OCI-LY7 (cell line): ENCODE results near the gene ENG. TPM values are rescaled to one million over a fixed set of nuclear protein-coding genes. Genes with fewer than 3 reads are reported as not detected.

ENCODE experiments used
- BruUV-seq: library from RNA; stranded (reverse); fragments of 400-500 nt; replicated peaks from 2 replicates; lab custom pipeline; 2021; lab: Mats Ljungman, UMichigan
- CTCF ChIA-PET: fragments of 300-600 bp; sonication (Branson Sonifier 250); formaldehyde crosslinking; loops from one replicate; lab custom pipeline; 2022; ENCODE audit warnings: antibody characterized with exemption; ENCODE audit not compliant: unreplicated experiment; lab: Charles Lee
- POLR2A ChIA-PET: fragments of 300-600 bp; sonication (Branson Sonifier 250); formaldehyde crosslinking; loops from one replicate; lab custom pipeline; 2022; ENCODE audit warnings: antibody characterized with exemption; lab: Charles Lee
- DNase-seq: peaks from one replicate; pipeline ENCODE4 v3.0.0-alpha.2; 2015; ENCODE audit warnings: low spot score
- H2AFZ ChIP-seq: fragments of 200-600 bp; sonication (generic), shearing (Covaris generic); 2 replicates; pipeline ENCODE4 v1.6.1; 2014; ENCODE audit warnings: mild to moderate bottlenecking, antibody characterized with exemption, low read length, moderate library complexity
- H3K27ac ChIP-seq: fragments of 200-600 bp; sonication (generic); 2 replicates; pipeline ENCODE4 v1.5.1; 2014; ENCODE audit warnings: mixed run types, low read depth, mild to moderate bottlenecking, moderate library complexity, low read length, inconsistent platforms; ENCODE audit not compliant: poor library complexity, severe bottlenecking
- H3K36me3 ChIP-seq: fragments of 200-600 bp; sonication (generic); 2 replicates; pipeline ENCODE4 v1.6.1; 2014; ENCODE audit warnings: mild to moderate bottlenecking, antibody characterized with exemption, low read length, moderate library complexity, mixed read lengths; ENCODE audit not compliant: insufficient read depth
- H3K4me1 ChIP-seq: fragments of 200-600 bp; sonication (generic); 2 replicates; pipeline ENCODE4 v1.5.1; 2014; ENCODE audit warnings: mild to moderate bottlenecking, low read length; ENCODE audit not compliant: insufficient read depth, poor library complexity, severe bottlenecking
- H3K4me2 ChIP-seq: fragments of 200-600 bp; sonication (generic); 2 replicates; pipeline ENCODE4 v1.6.1; 2014; ENCODE audit warnings: mild to moderate bottlenecking, low read length
- H3K4me3 ChIP-seq: fragments of 200-600 bp; sonication (generic); 2 replicates; pipeline ENCODE4 v1.5.1; 2014; ENCODE audit warnings: mild to moderate bottlenecking, low read depth, low read length; ENCODE audit not compliant: poor library complexity, severe bottlenecking
- H3K79me2 ChIP-seq: fragments of 200-600 bp; sonication (generic); 2 replicates; pipeline ENCODE4 v1.6.1; 2016; ENCODE audit warnings: low read depth, mild to moderate bottlenecking, low read length, moderate library complexity, mixed read lengths; ENCODE audit not compliant: insufficient read depth
- H3K9me2 ChIP-seq: fragments of 200-600 bp; sonication (generic); 2 replicates; pipeline ENCODE4 v1.6.1; 2016; ENCODE audit warnings: mild to moderate bottlenecking, low read length, mixed read lengths; ENCODE audit not compliant: insufficient read depth
- H3K9me3 ChIP-seq: fragments of 200-600 bp; sonication (generic); 2 replicates; pipeline ENCODE4 v1.6.1; 2014; ENCODE audit warnings: mild to moderate bottlenecking, mixed run types, low read length, mixed read lengths
- H4K20me1 ChIP-seq: fragments of 200-600 bp; sonication (generic); 2 replicates; pipeline ENCODE4 v1.6.1; 2014; ENCODE audit warnings: mild to moderate bottlenecking, antibody characterized with exemption, low read length, moderate library complexity, mixed read lengths; ENCODE audit not compliant: insufficient read depth
- CTCF ChIP-seq: fragments of 200-600 bp; sonication (generic); conservative IDR thresholded peaks from 2 replicates; pipeline ENCODE4 v1.5.1; 2014; ENCODE audit warnings: mild to moderate bottlenecking, antibody characterized with exemption, low read length, moderate library complexity, mixed read lengths
- EZH2phosphoT487 ChIP-seq: fragments of 200-600 bp; sonication (generic); IDR thresholded peaks from 2 replicates; pipeline ENCODE4 v1.6.1; 2018; ENCODE audit warnings: low read depth, borderline replicate concordance, mild to moderate bottlenecking, mixed run types, antibody characterized with exemption, low read length, moderate library complexity, mixed read lengths
- intact Hi-C: fragments of 100-400 bp; cut with micrococcal nuclease; formaldehyde crosslinking; loops from one replicate; pipeline ENCODE4 v1.10.0; 2022; ENCODE audit not compliant: unreplicated experiment
- total RNA-seq, 2 experiments: library from RNA; depleted of rRNA in 1 of 2; stranded (reverse); fragments of >200 nt in 1 of 2; shearing (Covaris generic) in 1 of 2; gene quantifications; 2 replicates each; pipeline ENCODE4 v1.2.3, GENCODE V29; 2014 to 2022

Gene ENG
- total RNA-seq, 2 experiments from 2014 or later, result not detected

GRCh38 chr9:127847833-127848755 lies 6.4 kb downstream of the ENG start:
- no TSS peak for BruUV-seq
- Histone ChIP-seq H3K9me3 (peaks cover 11% of the 10 kb centered on the region; the same call in 1 of the 2 replicates), H3K36me3 (no peaks in the 10 kb centered on the region), H3K27ac (no peak overlapping the region), H3K4me3 (no peak overlapping the region), H2AFZ (no peak overlapping the region), H3K9me2 (no peaks in the 10 kb centered on the region), H3K4me1 (no peaks in the 10 kb centered on the region), H4K20me1 (no peaks in the 10 kb centered on the region), H3K79me2 (no peaks in the 10 kb centered on the region), H3K4me2 (no peak overlapping the region)
- intact Hi-C loops, result no loop called here
- TF ChIP-seq EZH2phosphoT487 (no peak), CTCF (no peak)
- no peak for DNase-seq
- POLR2A ChIA-PET, result no interaction called here
- CTCF ChIA-PET, result interaction anchor here (0.5 kb wide), 1 partner anchor 252 kb away, joined by 8 read pairs; no protein-coding TSS in a partner anchor

- Histone ChIP-seq H3K4me2 (no peak overlapping the region), H3K4me3 (no peak overlapping the region), H4K20me1 (no peaks in the 10 kb centered on the region), H3K4me1 (no peaks in the 10 kb centered on the region), H3K27ac (no peak overlapping the region), H3K79me2 (no peaks in the 10 kb centered on the region), H2AFZ (no peak overlapping the region), H3K9me2 (no peaks in the 10 kb centered on the region), H3K36me3 (no peaks in the 10 kb centered on the region), H3K9me3 (peaks cover 11% of the 10 kb centered on the region; the same call in 1 of the 2 replicates)
- CTCF ChIA-PET, result no interaction called here
- no peak for DNase-seq
- BruUV-seq, result no TSS peak
- POLR2A ChIA-PET, result interaction anchor here (0.6 kb wide), 1 partner anchor 69 kb away, joined by 4 read pairs; no protein-coding TSS in a partner anchor
- TF ChIP-seq CTCF, result no peak
- TF ChIP-seq EZH2phosphoT487, result no peak
- intact Hi-C loops, result no loop called here
Measured at GRCh38 chr9:127847178-127847510, 7.3 kb downstream of the ENG start.
